Globus pallidus (tissue), 1 donor: Measurements from ENCODE around the gene CMIP.

Experiments used
- DNase-seq: peaks from one replicate; pipeline ENCODE4 v3.0.0-alpha.2; 2015; ENCODE audit warnings: low spot score

The CMIP gene

DNA sequence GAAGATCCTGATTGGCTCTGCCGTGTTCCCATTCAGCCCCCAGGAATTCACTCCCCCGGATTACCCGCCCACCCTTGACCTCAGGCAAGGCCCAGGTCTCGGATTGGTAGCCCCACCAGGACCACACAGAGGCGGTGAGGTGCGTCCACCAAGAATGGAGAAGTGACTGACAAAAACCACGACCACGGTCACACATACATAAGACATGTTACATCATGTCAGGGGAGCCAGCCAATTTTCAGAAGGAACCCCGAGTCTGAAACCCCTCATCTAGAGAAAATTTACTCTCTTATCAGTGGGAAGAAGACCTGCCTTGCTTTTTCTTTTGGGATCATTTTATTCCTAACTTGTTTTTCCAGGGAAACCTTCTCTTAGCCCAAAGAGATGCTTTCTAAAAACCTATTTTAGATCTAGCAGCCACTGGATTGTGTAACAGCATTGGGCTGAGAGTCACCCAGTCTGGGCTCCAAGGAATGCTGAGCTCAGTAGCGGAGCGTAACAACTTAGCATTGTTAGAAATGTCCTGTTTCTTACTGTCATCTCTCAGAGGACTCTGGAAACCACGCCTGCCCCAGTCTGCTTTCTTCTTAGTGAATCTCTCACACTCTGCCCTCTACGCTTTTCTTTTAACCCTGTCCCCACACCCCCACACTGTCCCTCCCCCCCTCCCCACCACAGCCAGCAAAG lies 164.1 kb downstream of the CMIP start:
- no peak for DNase-seq

DNA sequence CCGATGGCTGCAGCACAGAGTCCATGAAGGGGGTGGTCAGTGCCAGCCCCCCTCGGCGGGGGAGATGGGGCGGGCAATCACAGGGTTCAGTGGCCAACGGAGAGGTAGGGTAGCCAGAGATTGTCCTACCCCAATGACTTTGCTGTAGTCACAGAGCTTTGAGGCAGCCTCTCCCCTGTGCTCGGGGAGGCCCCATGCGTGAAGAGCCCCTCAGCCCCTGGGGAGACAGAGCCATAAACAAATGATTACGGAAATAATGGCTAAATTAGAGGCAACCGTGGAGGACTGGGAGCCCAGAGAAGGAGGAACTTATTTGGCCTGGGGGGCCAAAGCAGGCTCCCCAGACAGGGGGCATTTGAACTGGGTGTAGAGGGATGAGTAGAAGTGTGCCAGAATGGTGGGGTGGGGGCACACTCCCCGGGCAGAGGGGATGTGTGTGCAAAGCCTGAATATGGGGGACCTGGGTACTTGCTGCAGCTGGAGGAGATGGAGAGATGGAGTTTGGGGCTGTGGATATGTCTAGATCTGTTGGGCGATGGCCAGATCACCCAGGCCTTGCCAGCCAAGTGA lies 164.8 kb downstream of the CMIP start:
- no peak for DNase-seq

GRCh38 chr16:81610144-81610842 lies 165.7 kb downstream of the CMIP start:
- DNase-seq, result peak; percentile 74

DNA sequence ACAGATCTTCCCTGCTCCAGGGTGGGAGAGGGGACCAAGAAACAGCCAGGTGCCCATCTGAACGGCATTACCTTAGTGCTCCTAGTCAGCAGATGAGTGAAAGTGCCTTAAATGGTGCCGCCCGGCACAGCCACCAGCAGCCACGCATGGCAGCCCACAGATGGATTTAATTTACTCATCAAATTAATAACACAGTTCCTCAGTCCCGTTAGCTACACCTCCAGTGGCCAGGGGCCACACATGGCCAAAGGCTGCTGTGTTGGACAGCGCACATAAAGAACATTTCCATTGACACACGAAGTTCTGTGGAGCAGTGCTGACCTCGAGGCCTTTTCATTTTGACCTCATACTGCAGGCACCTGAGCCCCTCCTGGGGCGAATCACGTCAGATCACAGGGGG lies 166.3 kb downstream of the CMIP start:
- no peak for DNase-seq

GRCh38 chr16:81611721-81612120 lies 167.1 kb downstream of the CMIP start:
- no peak for DNase-seq

GRCh38 chr16:81612351-81613163 lies 167.9 kb downstream of the CMIP start:
- DNase-seq, result peak; percentile 69

GRCh38 chr16:81614171-81614570 lies 169.6 kb downstream of the CMIP start:
- DNase-seq, result no peak

GRCh38 chr16:81614654-81615359 lies 170.2 kb downstream of the CMIP start:
- DNase-seq, result no peak

- no peak for DNase-seq
These were observed 170.8 kb downstream of the CMIP start for GRCh38 chr16:81615411-81615810.

DNA sequence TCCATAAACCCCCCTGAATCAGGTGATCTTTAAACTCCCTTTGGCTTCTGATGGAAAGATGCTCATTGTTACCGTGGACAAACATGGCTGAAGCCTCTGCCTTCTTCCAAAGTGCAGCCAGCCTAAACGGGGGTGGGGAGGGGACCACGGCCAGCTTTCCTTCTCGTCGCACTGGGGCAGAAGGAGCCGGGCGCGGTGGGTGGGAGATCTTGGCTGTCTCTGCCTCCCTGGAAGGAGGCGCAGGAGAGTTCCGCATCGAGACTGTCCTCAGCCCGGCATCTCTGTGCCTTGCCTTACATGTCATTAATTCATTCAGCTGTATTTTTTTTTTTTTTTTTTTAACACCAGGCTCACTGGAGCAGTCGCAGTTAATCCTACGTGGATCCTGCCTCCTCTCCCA lies 171.2 kb downstream of the CMIP start:
- no peak for DNase-seq

DNA sequence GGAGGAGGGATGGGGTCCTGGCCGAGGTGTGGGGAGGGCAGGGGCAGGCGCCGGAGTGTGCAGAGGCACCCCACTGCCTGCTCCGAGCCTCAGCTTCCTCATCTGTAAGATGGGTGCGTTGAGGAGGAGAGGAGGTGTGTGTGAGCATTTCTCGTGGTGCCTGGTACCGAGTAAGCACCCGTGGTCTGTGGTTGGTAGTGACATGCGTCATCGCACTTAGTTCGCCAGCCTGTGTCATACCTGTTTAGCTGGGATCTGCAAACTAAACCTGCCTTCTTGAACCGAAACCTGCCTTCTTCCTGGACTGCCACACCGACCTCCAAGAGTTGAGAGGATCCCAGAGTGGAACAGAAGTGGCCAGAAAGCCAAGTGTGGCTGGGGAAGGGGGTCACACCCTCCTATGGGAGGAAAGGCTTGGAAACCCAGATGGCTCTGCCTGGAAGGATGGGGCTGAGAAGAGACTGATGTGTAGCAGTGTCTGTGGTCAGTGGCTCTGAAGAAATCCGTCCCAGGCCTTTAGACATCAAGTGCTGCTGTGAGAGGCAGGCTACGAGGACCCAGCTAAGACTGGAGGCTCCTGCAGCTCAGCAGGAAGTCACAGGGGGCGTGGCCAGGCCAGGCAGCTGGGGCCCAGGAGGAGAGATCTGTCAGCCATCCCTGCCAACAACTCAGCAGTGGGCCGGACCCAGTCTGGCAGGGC lies 171.9 kb downstream of the CMIP start:
- DNase-seq, result peak; percentile 78

DNA sequence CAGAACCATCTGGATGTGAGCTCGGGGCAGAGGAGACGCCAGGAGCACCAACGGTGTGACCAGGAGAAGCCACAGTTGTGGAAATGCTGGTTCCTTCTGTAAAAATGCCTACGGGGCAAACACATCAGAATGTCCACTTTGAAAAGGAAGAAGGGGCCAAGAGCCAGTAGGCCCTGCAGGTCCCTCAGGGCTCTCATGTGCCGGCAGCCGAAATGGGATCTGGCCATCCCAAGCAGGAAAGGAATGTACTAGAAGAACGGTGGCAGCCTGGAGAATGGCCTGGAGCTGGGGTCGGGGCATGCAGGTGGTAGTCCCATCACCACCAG lies 172.4 kb downstream of the CMIP start:
- no peak for DNase-seq

DNA sequence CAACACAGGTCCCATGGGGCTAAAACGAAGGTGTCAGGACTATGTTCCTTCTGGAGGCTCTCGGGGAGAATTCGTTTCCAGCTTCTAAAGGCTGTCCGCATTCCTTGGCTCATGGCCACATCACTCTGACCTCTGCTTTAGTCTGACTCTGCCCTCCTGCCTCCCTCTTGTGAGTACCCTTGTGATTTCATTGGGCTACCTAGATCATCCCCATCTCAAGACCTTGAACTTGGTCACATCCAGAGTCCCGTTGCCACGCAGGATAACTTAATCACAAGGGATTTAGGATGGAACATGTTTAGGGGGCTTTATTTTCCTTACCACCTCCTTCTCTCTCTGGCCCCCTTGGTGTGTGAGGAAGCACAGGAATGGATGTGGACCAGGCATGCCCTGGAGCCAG lies 173.6 kb downstream of the CMIP start:
- DNase-seq, result no peak

GRCh38 chr16:81618661-81619060 lies 174.1 kb downstream of the CMIP start:
- DNase-seq, result peak; percentile 82

DNA sequence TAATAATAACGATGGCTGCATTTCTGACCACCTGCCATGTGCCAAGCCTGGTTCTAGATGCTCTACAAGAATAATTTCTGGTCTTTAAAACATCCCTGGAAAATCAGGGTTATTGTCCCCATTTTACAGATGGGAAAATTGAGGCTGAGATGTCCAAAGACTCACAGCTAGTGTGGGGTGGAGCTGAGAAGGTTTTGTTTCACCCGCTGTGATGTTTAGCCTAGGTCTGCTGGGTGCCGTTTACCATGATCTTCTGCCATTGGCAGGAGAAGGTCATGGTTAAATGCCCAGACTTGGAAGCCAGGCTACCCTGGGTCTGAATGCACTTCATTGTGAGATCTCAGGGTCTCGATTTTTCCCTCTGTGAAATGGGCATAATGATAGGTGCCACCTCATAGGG lies 175.4 kb downstream of the CMIP start:
- DNase-seq, result no peak

DNA sequence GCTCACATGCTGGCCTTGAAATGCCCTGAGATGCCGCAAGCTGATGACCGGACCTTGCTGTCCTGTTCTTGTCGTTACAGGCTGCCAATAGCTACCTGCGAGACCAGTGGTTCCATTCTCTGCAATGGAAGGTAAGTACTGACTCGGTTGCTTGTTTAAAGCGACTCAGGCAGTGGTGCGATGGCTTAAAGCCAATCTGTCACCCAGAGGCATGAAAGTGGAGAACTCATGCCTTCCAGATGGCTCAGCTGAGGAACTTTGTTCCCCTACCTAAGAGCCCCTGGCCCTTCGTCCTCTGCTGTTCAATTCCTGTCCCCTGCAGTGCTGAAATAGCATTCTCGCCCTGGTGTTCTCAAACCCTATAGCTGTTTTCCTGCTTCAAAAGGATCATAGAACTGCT lies 176.2 kb downstream of the CMIP start:
- no peak for DNase-seq

DNA sequence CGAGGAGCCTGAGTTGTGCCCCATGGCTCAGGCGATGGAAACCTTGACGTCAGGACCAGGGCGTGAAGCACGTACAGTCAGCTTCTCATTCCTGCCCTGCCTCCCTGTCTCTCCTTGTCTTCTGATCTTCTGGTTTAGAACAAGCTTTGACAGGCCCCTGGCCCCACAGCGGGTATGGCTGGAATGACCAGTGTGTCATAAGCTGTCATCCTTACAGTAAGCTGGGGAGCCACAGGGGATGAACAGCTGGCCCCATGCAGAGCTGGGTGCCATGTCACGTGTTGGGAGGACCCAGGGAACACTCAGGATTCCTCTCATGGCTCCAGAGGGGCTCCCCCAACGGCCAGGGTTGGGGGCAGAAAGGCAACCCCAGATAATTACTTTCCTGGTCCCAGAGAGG lies 176.9 kb downstream of the CMIP start:
- DNase-seq, result no peak

DNA sequence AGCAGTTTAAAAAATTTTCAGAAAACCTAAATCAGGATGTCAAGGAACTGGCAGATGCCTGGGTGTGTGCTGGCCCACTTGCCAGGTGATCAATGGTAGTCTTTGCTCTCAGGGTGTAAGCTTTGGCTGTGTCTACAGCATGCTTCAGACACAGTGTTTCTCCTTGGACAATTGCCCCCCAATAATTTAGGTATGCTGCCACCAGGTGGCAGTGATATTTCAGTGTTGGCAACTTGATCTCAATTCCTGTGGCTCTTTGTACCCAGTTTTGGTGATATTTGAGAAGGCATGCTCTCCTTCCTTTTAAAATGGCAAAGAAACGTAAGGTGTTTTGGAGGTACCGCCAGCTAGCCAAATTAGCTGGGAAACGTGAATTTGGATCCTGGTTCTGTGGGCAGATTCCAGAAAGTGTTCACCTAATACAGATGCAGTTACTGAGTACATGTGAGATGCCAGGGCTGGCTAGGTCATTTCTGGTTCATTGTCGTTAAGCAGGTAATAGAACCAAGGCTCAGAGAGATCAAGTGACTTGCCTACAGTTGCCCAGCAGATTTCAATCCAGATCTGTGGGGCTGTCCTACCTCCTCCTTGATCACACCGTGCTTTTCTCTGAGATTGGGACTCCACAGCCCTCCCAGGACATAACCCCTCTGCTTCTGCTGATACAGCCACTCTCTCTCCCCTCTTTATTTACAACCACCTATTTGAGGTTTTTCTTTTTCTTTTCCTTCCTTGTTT lies 178.9 kb downstream of the CMIP start:
- DNase-seq, result peak; percentile 54

DNA sequence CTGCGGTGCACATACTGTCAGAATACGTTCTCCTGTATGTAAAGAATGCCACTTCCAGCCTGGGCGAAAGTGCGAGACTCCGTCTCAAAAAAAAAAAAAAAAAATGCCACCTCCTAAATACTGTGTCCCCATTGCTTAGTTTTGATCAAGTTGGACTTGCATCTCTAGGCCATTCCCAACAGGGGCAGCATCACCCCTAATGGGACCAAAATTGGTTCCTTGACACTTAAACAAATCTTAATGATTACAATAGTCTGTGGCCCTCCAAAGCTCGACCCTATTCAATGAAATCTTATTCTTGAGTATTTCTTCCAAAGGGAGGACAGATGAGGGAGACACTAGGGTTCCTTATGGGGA lies 179.8 kb downstream of the CMIP start:
- no peak for DNase-seq

GRCh38 chr16:81624760-81625543 lies 180.3 kb downstream of the CMIP start:
- no peak for DNase-seq
